Body of pancreas (tissue), 4 donors: ENCODE measurements around the gene HECTD1.

Experiments used
- POLR2A ChIP-seq, 3 donors: fragments of 450-650 bp; IDR thresholded peaks; one replicate each; pipeline ENCODE4 v1.6.1; 2016; ENCODE audit warnings: antibody characterized with exemption in 3 of 3, mild to moderate bottlenecking in 2 of 3
- TF ChIP-seq, protein P1 (sequence below), 7 experiments: fragments of 450-650 bp in 4 of 7; fragments of 200-600 bp in 3 of 7; sonication (generic) in 3 of 7; IDR thresholded peaks; one replicate each; pipeline ENCODE4 v1.5.1; 2016 to 2019; ENCODE audit warnings: antibody characterized with exemption in 7 of 7

DNA sequence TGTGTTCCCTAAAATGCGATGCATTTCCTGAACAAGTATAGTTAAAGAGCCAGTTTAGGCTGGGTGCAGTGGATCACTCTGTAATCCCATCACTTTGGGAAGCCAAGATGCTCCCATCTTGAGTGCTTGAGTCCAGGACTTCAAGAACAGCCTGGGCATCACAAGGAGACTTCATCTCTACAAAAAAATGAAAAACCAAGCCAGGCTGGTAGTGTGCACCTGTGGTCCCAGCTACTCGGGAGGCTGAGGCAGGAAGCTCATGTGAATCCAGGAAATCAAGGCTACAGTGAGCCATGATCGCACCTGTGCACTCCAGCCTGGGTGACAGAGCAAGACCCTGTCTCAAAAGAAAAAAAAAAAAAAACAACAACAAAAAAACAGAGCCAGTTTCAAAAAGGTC lies 26.3 kb downstream of the HECTD1 start:
- TF ChIP-seq, protein P1, sequence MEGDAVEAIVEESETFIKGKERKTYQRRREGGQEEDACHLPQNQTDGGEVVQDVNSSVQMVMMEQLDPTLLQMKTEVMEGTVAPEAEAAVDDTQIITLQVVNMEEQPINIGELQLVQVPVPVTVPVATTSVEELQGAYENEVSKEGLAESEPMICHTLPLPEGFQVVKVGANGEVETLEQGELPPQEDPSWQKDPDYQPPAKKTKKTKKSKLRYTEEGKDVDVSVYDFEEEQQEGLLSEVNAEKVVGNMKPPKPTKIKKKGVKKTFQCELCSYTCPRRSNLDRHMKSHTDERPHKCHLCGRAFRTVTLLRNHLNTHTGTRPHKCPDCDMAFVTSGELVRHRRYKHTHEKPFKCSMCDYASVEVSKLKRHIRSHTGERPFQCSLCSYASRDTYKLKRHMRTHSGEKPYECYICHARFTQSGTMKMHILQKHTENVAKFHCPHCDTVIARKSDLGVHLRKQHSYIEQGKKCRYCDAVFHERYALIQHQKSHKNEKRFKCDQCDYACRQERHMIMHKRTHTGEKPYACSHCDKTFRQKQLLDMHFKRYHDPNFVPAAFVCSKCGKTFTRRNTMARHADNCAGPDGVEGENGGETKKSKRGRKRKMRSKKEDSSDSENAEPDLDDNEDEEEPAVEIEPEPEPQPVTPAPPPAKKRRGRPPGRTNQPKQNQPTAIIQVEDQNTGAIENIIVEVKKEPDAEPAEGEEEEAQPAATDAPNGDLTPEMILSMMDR (IDR thresholded peaks at IDR 0.05): no peak
- TF ChIP-seq POLR2A (IDR thresholded peaks at IDR 0.05): no peak
